Measurements from ENCODE around the gene EIF5A2.

The EIF5A2 gene

GRCh38 chr3:170862618-170863374 lies 45.6 kb downstream of the EIF5A2 start (continued):
- TF ChIP-seq TSHZ2 (CRISPR knock-in tag; IDR thresholded peaks at IDR 0.05): no peak

GRCh38 chr3:170858599-170858998 lies 49.8 kb downstream of the EIF5A2 start:
- no peak for ATAC-seq
- no peak for TF ChIP-seq TCF4 (CRISPR knock-in tag; IDR thresholded peaks at IDR 0.05; ENCODE audit: borderline replicate concordance)
- no peak for TF ChIP-seq SNAI2 (CRISPR knock-in tag; IDR thresholded peaks at IDR 0.05)
- TF ChIP-seq ZNF565 (CRISPR knock-in tag; conservative IDR thresholded peaks at IDR 0.05; ENCODE audit: low read depth): no peak
- TF ChIP-seq ZFP3 (CRISPR knock-in tag; IDR thresholded peaks at IDR 0.05): no peak
- no peak for TF ChIP-seq GLIS3 (CRISPR knock-in tag; IDR thresholded peaks at IDR 0.05)
- no peak for TF ChIP-seq PATZ1 (CRISPR knock-in tag; IDR thresholded peaks at IDR 0.05; ENCODE audit: borderline replicate concordance)
- TF ChIP-seq ZC3H10 (CRISPR knock-in tag; IDR thresholded peaks at IDR 0.05): no peak
- no peak for TF ChIP-seq POU6F1 (CRISPR knock-in tag; IDR thresholded peaks at IDR 0.05; ENCODE audit: borderline replicate concordance, low read depth)
- TF ChIP-seq ESRRG (CRISPR knock-in tag; IDR thresholded peaks at IDR 0.05): no peak
- TF ChIP-seq OSR1 (CRISPR knock-in tag; IDR thresholded peaks at IDR 0.05): no peak
- no peak for TF ChIP-seq TSHZ2 (CRISPR knock-in tag; IDR thresholded peaks at IDR 0.05)
- no peak for TF ChIP-seq TOX (CRISPR knock-in tag; IDR thresholded peaks at IDR 0.05; ENCODE audit: borderline replicate concordance)
- TF ChIP-seq ARNTL (CRISPR knock-in tag; IDR thresholded peaks at IDR 0.05; ENCODE audit: borderline replicate concordance, low read depth): no peak
- no peak for TF ChIP-seq CREB5 (CRISPR knock-in tag; IDR thresholded peaks at IDR 0.05; ENCODE audit: low read depth)
- no peak for TF ChIP-seq ZFP30 (CRISPR knock-in tag; IDR thresholded peaks at IDR 0.05)
- no peak for TF ChIP-seq ZNF70 (CRISPR knock-in tag; IDR thresholded peaks at IDR 0.05)
- no peak for TF ChIP-seq PPARA (CRISPR knock-in tag; IDR thresholded peaks at IDR 0.05; ENCODE audit: borderline replicate concordance)

GRCh38 chr3:170852324-170852723 lies 56.1 kb downstream of the EIF5A2 start:
- no peak for ATAC-seq
- no peak for TF ChIP-seq ZFP3 (CRISPR knock-in tag; IDR thresholded peaks at IDR 0.05)
- no peak for TF ChIP-seq PATZ1 (CRISPR knock-in tag; IDR thresholded peaks at IDR 0.05; ENCODE audit: borderline replicate concordance)
- no peak for TF ChIP-seq CSRNP3 (CRISPR knock-in tag; IDR thresholded peaks at IDR 0.05)
- TF ChIP-seq CSDC2 (CRISPR knock-in tag; IDR thresholded peaks at IDR 0.05): no peak
- TF ChIP-seq POU6F1 (CRISPR knock-in tag; IDR thresholded peaks at IDR 0.05; ENCODE audit: borderline replicate concordance, low read depth): no peak
- TF ChIP-seq RARB (CRISPR knock-in tag; IDR thresholded peaks at IDR 0.05): no peak
